HEK293 (cell line): ENCODE results near the gene NINJ1.
"Not testable (repeated sequence)": the region's sequence is repeated elsewhere in the genome, so short reads cannot be mapped to it uniquely, and the experiment has no call there.

Experiments used
- CTCF ChIP-seq: fragments of 450-650 bp; formaldehyde crosslinking; IDR thresholded peaks from 2 replicates; pipeline ENCODE4 v1.5.1; 2016; ENCODE audit warnings: missing biosample characterization, missing genetic modification characterization
- REST ChIP-seq: fragments of 450-650 bp; formaldehyde crosslinking; IDR thresholded peaks from 2 replicates; pipeline ENCODE4 v1.5.1; 2016; ENCODE audit warnings: missing biosample characterization, missing genetic modification characterization
- SETDB1 ChIP-seq: IDR thresholded peaks from one replicate; pipeline ENCODE4 v1.6.1; 2017; ENCODE audit warnings: mild to moderate bottlenecking, low read length, moderate library complexity, mixed read lengths; ENCODE audit not compliant: insufficient read length
- ZBTB8A ChIP-seq: fragments of 450-650 bp; formaldehyde crosslinking; IDR thresholded peaks from 2 replicates; pipeline ENCODE4 v1.5.1; 2016; ENCODE audit warnings: missing biosample characterization, missing genetic modification characterization
- ZNF362 ChIP-seq: fragments of 450-650 bp; formaldehyde crosslinking; IDR thresholded peaks from 2 replicates; pipeline ENCODE4 v1.5.1; 2016; ENCODE audit warnings: missing biosample characterization, missing genetic modification characterization
- ZNF580 ChIP-seq: fragments of 450-650 bp; formaldehyde crosslinking; IDR thresholded peaks from 2 replicates; pipeline ENCODE4 v1.5.1; 2016; ENCODE audit warnings: missing biosample characterization, missing genetic modification characterization
- ZNF76 ChIP-seq: fragments of 450-650 bp; formaldehyde crosslinking; IDR thresholded peaks from 2 replicates; pipeline ENCODE4; 2016; ENCODE audit warnings: low read depth, missing biosample characterization, missing genetic modification characterization, borderline replicate concordance
- ZSCAN18 ChIP-seq: fragments of 450-650 bp; formaldehyde crosslinking; IDR thresholded peaks from 2 replicates; pipeline ENCODE4 v1.5.1; 2016; ENCODE audit warnings: missing biosample characterization, missing genetic modification characterization

- TF ChIP-seq ZNF580 (tag by site-specific recombination); ZNF362 (tag by site-specific recombination); ZSCAN18; CTCF (tag by site-specific recombination); ZBTB8A; ZNF76 (tag by site-specific recombination); REST; SETDB1: not testable (repeated sequence)
Measured at GRCh38 chr9:93146696-93147095, 12.6 kb upstream of the NINJ1 start.
